CD1c-positive myeloid dendritic cell (primary cell): ENCODE measurements around the gene AXIN1.
A peak's percentile ranks its signal among the peaks of the same experiment; 100 is the strongest.
"Not testable (repeated sequence)": the region's sequence is repeated elsewhere in the genome, so short reads cannot be mapped to it uniquely, and the experiment has no call there.

Experiments used
- DNase-seq: peaks from one replicate; pipeline ENCODE4 v3.0.0-alpha.2; 2016; ENCODE audit errors: extremely low spot score

AXIN1 gene

GRCh38 chr16:381789-382717 lies 29.5 kb upstream of the AXIN1 start, which contains the start of gene PGAP6:
Gene PGAP6, minus strand, starts transcription at chr16:381978. Its CDS starts 157 bp downstream, at chr16:381821.
- DNase-seq = peak; percentile 88

- DNase-seq = peak; percentile 29
These were observed 28.7 kb upstream of the AXIN1 start for GRCh38 chr16:381012-381788.

GRCh38 chr16:380762-381011 lies 28.2 kb upstream of the AXIN1 start:
- no peak for DNase-seq

GRCh38 chr16:379961-380761 lies 27.6 kb upstream of the AXIN1 start:
- DNase-seq = no peak

- DNase-seq = no peak
These were observed 26.8 kb upstream of the AXIN1 start for GRCh38 chr16:379183-379960.

- DNase-seq = no peak
These were observed 26.3 kb upstream of the AXIN1 start for GRCh38 chr16:378821-379182.

GRCh38 chr16:378113-378820 lies 25.7 kb upstream of the AXIN1 start:
- not testable (repeated sequence) for DNase-seq

- no peak for DNase-seq
These were observed 25.0 kb upstream of the AXIN1 start for GRCh38 chr16:377419-377951.

GRCh38 chr16:376817-377418 lies 24.4 kb upstream of the AXIN1 start:
- no peak for DNase-seq

- DNase-seq = no peak
These were observed 23.6 kb upstream of the AXIN1 start for GRCh38 chr16:375927-376816.

GRCh38 chr16:375212-375611 lies 22.7 kb upstream of the AXIN1 start:
- DNase-seq = no peak

GRCh38 chr16:374616-374926 lies 22.0 kb upstream of the AXIN1 start:
- DNase-seq = no peak

GRCh38 chr16:373848-374615 lies 21.5 kb upstream of the AXIN1 start:
- no peak for DNase-seq

- DNase-seq = no peak
These were observed 20.6 kb upstream of the AXIN1 start for GRCh38 chr16:373020-373598.

GRCh38 chr16:372302-372983 lies 19.9 kb upstream of the AXIN1 start:
- DNase-seq = no peak

- no peak for DNase-seq
These were observed 19.2 kb upstream of the AXIN1 start for GRCh38 chr16:371515-372301.
